ENCODE measurements around the gene COBL.

The COBL gene

DNA sequence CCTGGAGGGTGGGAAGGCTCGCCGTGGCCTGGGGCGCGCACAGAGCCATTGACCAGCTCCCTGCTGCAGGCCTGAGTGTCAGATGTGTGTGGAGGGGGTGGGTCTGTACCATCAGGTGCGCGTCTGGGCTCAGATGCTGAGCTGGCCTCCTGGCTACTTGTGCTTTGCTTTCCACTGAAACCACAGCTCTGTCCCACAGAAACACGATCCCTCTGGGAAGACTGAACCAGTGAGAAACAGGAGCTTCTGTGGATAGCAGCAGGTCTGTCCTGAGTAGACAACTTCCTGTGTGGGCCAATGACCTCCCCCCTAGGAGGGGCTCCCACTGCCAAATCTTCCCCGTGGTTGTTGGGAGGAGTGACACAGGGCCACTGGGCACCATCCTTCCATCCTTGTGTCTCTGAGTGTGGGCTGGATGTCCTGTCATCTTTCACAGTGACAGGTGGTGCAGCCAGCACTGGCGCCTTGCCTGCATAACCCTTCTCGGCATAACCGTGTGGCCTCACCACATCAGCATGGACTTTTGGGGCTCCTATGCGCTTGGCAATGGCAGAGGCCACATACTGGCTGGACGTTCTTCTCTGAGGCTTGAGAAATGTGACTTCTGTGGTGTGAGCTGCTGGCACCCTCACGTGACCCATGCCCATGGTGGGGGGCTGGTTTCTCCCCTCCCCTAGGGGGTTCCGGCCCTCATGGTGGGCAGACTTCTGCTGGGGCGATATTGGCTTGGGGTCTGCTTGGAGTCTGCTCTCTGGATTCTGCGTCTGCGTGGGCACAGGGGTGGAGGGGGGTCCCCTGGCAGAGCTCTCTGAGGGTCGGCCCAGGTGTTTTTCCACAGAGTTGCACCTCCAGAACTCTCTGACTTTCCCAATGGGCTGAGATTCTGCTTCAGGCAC lies 288.4 kb downstream of the COBL start:
- Histone ChIP-seq H3K36me3 (ENCODE audit: control insufficient read depth, insufficient read depth, low read length) (no peaks in the 10 kb centered on the region), H3K4me3 (replicated peaks; ENCODE audit: low read depth, low read length) (no peak overlapping the region), H3K27me3 (replicated peaks; ENCODE audit: control insufficient read depth, insufficient read depth, low read length) (no peaks in the 10 kb centered on the region)
- TF ChIP-seq, protein P1, sequence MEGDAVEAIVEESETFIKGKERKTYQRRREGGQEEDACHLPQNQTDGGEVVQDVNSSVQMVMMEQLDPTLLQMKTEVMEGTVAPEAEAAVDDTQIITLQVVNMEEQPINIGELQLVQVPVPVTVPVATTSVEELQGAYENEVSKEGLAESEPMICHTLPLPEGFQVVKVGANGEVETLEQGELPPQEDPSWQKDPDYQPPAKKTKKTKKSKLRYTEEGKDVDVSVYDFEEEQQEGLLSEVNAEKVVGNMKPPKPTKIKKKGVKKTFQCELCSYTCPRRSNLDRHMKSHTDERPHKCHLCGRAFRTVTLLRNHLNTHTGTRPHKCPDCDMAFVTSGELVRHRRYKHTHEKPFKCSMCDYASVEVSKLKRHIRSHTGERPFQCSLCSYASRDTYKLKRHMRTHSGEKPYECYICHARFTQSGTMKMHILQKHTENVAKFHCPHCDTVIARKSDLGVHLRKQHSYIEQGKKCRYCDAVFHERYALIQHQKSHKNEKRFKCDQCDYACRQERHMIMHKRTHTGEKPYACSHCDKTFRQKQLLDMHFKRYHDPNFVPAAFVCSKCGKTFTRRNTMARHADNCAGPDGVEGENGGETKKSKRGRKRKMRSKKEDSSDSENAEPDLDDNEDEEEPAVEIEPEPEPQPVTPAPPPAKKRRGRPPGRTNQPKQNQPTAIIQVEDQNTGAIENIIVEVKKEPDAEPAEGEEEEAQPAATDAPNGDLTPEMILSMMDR (IDR thresholded peaks at IDR 0.05; ENCODE audit: insufficient read depth, low read length, poor library complexity, severe bottlenecking): no peak
- no peak for DNase-seq (ENCODE audit: extremely low read depth, insufficient read length)

DNA sequence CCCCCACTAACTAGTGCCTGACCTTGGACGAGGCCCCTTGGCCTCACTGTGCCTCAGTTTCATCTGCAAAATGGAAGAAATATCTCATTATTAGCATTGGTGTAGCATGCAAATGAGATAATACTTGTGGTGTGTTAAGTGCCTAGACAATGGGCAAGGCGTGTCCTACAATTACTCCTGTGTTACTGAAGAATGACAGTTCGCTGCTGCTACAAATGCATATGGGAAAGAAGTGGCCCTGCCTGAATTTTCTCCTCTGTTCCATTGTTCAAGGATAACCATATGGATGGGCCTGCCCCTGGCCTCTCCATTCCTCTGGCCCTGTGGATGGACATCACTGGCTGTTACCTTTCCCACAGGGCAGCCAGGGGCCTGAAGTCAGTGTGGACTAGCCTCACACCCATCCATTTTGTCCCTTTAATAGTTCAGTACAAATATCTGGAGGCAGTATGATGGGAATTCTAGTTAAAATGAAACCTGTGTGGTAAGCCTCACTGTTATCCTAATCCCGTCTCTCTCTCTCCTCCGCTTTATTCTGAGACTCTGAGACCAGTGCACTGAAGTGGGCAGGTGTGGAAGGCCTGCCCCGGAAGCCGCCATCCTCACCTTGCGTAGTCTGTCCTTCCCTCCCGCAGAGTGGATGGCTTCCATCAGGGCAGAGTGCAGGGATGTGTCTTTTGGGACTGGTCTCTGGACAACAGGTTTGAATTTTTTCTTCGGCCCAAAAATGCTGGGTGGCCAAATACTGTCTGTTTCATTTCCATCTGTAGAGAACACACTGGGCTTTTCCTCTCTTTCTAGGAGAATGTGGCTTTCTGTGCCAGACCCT lies 289.3 kb downstream of the COBL start:
- DNase-seq (ENCODE audit: extremely low read depth, insufficient read length): no peak
- TF ChIP-seq, protein P1 (IDR thresholded peaks at IDR 0.05; ENCODE audit: insufficient read depth, low read length, poor library complexity, severe bottlenecking): no peak
- H3K4me3 ChIP-seq (replicated peaks; ENCODE audit: low read depth, low read length): no peak overlapping the region
- H3K36me3 ChIP-seq (ENCODE audit: control insufficient read depth, insufficient read depth, low read length): no peaks in the 10 kb centered on the region
- H3K27me3 ChIP-seq (replicated peaks; ENCODE audit: control insufficient read depth, insufficient read depth, low read length): no peaks in the 10 kb centered on the region

DNA sequence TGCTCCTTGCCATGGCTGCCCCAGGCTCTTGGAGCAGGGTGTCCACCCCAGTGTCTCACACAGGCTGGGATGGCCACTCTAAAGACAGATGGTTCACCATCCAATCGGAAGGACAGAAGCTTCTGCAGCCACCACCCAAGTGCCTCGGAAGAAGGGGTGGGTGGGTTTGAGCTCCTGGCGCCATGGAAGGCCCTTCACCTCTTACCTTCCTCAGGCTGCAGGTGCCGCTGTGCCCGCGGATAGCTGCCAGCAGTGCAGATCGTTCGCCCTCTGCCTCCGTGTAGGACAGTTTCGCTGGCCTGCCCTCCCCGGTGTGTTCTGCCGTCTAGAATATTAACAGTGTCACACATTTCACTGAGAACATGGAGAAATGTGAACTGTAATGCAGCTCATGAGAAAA lies 290.3 kb downstream of the COBL start:
- no peak for DNase-seq (ENCODE audit: extremely low read depth, insufficient read length)
- Histone ChIP-seq H3K27me3 (replicated peaks; ENCODE audit: control insufficient read depth, insufficient read depth, low read length) (no peaks in the 10 kb centered on the region), H3K4me3 (replicated peaks; ENCODE audit: low read depth, low read length) (no peak overlapping the region), H3K36me3 (ENCODE audit: control insufficient read depth, insufficient read depth, low read length) (no peaks in the 10 kb centered on the region)
- TF ChIP-seq, protein P1 (IDR thresholded peaks at IDR 0.05; ENCODE audit: insufficient read depth, low read length, poor library complexity, severe bottlenecking): no peak

DNA sequence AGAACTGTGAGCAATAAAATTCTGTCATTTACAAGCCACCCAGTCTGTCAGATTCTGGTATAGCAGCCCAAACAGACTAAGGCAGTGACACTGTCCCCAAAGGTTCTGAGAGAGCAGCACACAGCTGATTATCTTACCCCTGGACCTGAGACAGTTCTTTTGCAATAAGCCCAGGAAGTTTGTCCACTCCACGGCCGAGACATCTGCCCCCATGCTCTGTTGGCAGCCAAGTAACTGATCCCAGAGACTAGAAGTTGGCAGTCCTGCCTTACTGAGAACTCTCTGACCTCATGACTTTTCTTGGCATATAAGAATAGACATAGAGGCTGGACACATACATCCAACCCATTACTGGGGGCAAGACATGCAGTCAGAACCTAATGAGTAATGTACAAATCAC lies 290.9 kb downstream of the COBL start:
- H3K4me3 ChIP-seq (replicated peaks; ENCODE audit: low read depth, low read length): no peak overlapping the region
- TF ChIP-seq, protein P1 (IDR thresholded peaks at IDR 0.05; ENCODE audit: insufficient read depth, low read length, poor library complexity, severe bottlenecking): no peak

DNA sequence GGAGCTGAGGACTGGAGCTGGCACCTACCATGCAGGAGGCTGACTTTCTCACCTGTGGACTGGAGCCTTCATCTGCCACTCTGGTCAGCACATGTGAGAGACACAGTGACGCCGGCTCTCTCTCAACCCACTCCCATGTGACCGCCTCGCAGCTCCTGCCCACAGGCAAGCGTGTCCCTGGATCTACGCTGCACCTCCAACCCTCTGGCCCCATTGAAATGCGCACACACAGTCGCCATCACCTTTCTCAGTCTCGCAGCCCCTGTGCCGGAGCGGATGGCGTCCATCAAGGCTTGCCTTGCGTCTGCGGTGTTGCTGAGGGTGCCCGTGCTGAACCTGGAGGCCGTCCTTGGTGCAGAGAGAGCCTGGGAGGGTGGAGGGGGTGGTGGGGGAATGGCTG lies 291.7 kb downstream of the COBL start:
- no peaks in the 10 kb centered on the region for H3K36me3 ChIP-seq (ENCODE audit: control insufficient read depth, insufficient read depth, low read length)
- DNase-seq (ENCODE audit: extremely low read depth, insufficient read length): no peak
- no peaks in the 10 kb centered on the region; the same call in 1 of the 2 replicates for H3K27me3 ChIP-seq (replicated peaks; ENCODE audit: control insufficient read depth, insufficient read depth, low read length)
- no peak overlapping the region for H3K4me3 ChIP-seq (replicated peaks; ENCODE audit: low read depth, low read length)
- TF ChIP-seq, protein P1 (IDR thresholded peaks at IDR 0.05; ENCODE audit: insufficient read depth, low read length, poor library complexity, severe bottlenecking): no peak

More for the DNA sequence above, 290.9 kb downstream of the COBL start:
- no peaks in the 10 kb centered on the region for H3K27me3 ChIP-seq (replicated peaks; ENCODE audit: control insufficient read depth, insufficient read depth, low read length)
- no peak for DNase-seq (ENCODE audit: extremely low read depth, insufficient read length)
- H3K36me3 ChIP-seq (ENCODE audit: control insufficient read depth, insufficient read depth, low read length): no peaks in the 10 kb centered on the region

All from GM06990 (cell line).